SU-DHL-6 (cell line): ENCODE measurements around the gene COL6A3.

Source experiments
- H2AFZ ChIP-seq: fragments of 200-600 bp; sonication (generic); 2 replicates; pipeline ENCODE4 v1.6.1; 2014; ENCODE audit warnings: low read depth, mild to moderate bottlenecking, moderate library complexity, mixed read lengths, antibody characterized with exemption, low read length; ENCODE audit not compliant: severe bottlenecking
- H3F3A ChIP-seq: fragments of 200-600 bp; shearing (Covaris generic); 2 replicates; pipeline ENCODE4 v1.6.0; 2016; ENCODE audit warnings: antibody characterized with exemption, mild to moderate bottlenecking; ENCODE audit not compliant: insufficient read depth
- H3K27ac ChIP-seq: fragments of 200-600 bp; sonication (generic); 2 replicates; pipeline ENCODE4 v1.5.1; 2016; ENCODE audit warnings: low read depth, mild to moderate bottlenecking, low read length, moderate library complexity, mixed read lengths
- H3K27me3 ChIP-seq: fragments of 200-600 bp; sonication (generic), shearing (Covaris generic); 2 replicates; pipeline ENCODE4 v1.6.0; 2014; ENCODE audit warnings: mild to moderate bottlenecking, low read length
- H3K36me3 ChIP-seq: fragments of 200-600 bp; sonication (generic); 2 replicates; pipeline ENCODE4 v1.6.1; 2014; ENCODE audit warnings: mild to moderate bottlenecking, low read length, mixed read lengths
- H3K4me2 ChIP-seq: fragments of 300-600, 200-600 bp; shearing (Covaris generic), sonication (generic); 2 replicates; pipeline ENCODE4 v1.6.0; 2014; ENCODE audit warnings: low read length, low read depth, mild to moderate bottlenecking; ENCODE audit not compliant: poor library complexity, severe bottlenecking
- H3K4me3 ChIP-seq: fragments of 200-600 bp; sonication (generic); 2 replicates; pipeline ENCODE4 v1.5.1; 2014; ENCODE audit warnings: antibody characterized with exemption, low read length, mild to moderate bottlenecking, mixed read lengths; ENCODE audit not compliant: insufficient read depth, poor library complexity, severe bottlenecking
- H3K79me2 ChIP-seq: fragments of 200-600 bp; sonication (generic); 2 replicates; pipeline ENCODE4 v1.6.1; 2014; ENCODE audit warnings: mild to moderate bottlenecking, low read length, moderate library complexity; ENCODE audit not compliant: insufficient read depth
- H3K9ac ChIP-seq: fragments of 200-600 bp; sonication (generic); 2 replicates; pipeline ENCODE4 v1.7.0; 2014; ENCODE audit warnings: mild to moderate bottlenecking, low read length
- H3K9me2 ChIP-seq: fragments of 200-600 bp; sonication (generic); replicated peaks from 2 replicates; pipeline ENCODE4 v1.6.1; 2014; ENCODE audit warnings: low read length; ENCODE audit not compliant: insufficient read depth
- H3K9me3 ChIP-seq: fragments of 200-600 bp; sonication (generic); 2 replicates; pipeline ENCODE4 v1.6.1; 2014; ENCODE audit warnings: low read length, mixed read lengths; ENCODE audit not compliant: insufficient read depth
- H4K20me1 ChIP-seq: fragments of 200-600 bp; sonication (generic); 2 replicates; pipeline ENCODE4 v1.6.1; 2014; ENCODE audit warnings: low read depth, mild to moderate bottlenecking, antibody characterized with exemption, low read length, moderate library complexity, mixed read lengths
- CTCF ChIP-seq: fragments of 200-600 bp; sonication (generic); IDR thresholded peaks from one replicate; pipeline ENCODE4 v1.5.1; 2017; ENCODE audit warnings: antibody characterized with exemption, mild to moderate bottlenecking, low read length, moderate library complexity; ENCODE audit not compliant: insufficient read depth, poor library complexity, severe bottlenecking
- EZH2phosphoT487 ChIP-seq: fragments of 200-600 bp; sonication (generic), shearing (Covaris generic); conservative IDR thresholded peaks from 2 replicates; pipeline ENCODE4 v1.6.1; 2018; ENCODE audit warnings: mild to moderate bottlenecking, antibody characterized with exemption, low read length, moderate library complexity, mixed read lengths

Gene COL6A3

GRCh38 chr2:237458519-237458918, 44.6 kb upstream of the COL6A3 start:
- Histone ChIP-seq H4K20me1 (no peaks in the 10 kb centered on the region), H3K36me3 (no peaks in the 10 kb centered on the region), H3K9me3 (no peaks in the 10 kb centered on the region), H3K27ac (no peak overlapping the region), H3F3A (no peaks in the 10 kb centered on the region), H2AFZ (no peak overlapping the region), H3K79me2 (no peaks in the 10 kb centered on the region), H3K9ac (no peak overlapping the region), H3K9me2 (no peaks in the 10 kb centered on the region), H3K4me2 (no peak overlapping the region), H3K4me3 (no peak overlapping the region), H3K27me3 (no peaks in the 10 kb centered on the region)
- TF ChIP-seq CTCF, result no peak
- TF ChIP-seq EZH2phosphoT487, result no peak

GRCh38 chr2:237457388-237457941, 43.5 kb upstream of the COL6A3 start:
- H3K4me2 ChIP-seq, result no peak overlapping the region
- H3K9me3 ChIP-seq, result no peaks in the 10 kb centered on the region
- no peak overlapping the region for H3K9ac ChIP-seq
- TF ChIP-seq EZH2phosphoT487 (no peak), CTCF (no peak)
- H3K27me3 ChIP-seq, result no peaks in the 10 kb centered on the region
- no peaks in the 10 kb centered on the region for H3F3A ChIP-seq
- no peak overlapping the region for H2AFZ ChIP-seq
- no peak overlapping the region for H3K4me3 ChIP-seq
- no peaks in the 10 kb centered on the region for H3K79me2 ChIP-seq
- H3K36me3 ChIP-seq, result no peaks in the 10 kb centered on the region
- H3K9me2 ChIP-seq, result no peaks in the 10 kb centered on the region
- no peaks in the 10 kb centered on the region for H4K20me1 ChIP-seq
- H3K27ac ChIP-seq, result no peak overlapping the region

GRCh38 chr2:237456200-237456843, 42.4 kb upstream of the COL6A3 start:
- no peak overlapping the region for H3K9ac ChIP-seq
- no peaks in the 10 kb centered on the region for H3K9me3 ChIP-seq
- TF ChIP-seq CTCF (no peak), EZH2phosphoT487 (no peak)
- no peaks in the 10 kb centered on the region for H3K27me3 ChIP-seq
- no peaks in the 10 kb centered on the region for H4K20me1 ChIP-seq
- no peak overlapping the region for H3K27ac ChIP-seq
- no peaks in the 10 kb centered on the region for H3K79me2 ChIP-seq
- no peaks in the 10 kb centered on the region for H3K9me2 ChIP-seq
- no peak overlapping the region for H3K4me3 ChIP-seq
- H3F3A ChIP-seq, result no peaks in the 10 kb centered on the region
- H2AFZ ChIP-seq, result no peak overlapping the region
- no peak overlapping the region for H3K4me2 ChIP-seq
- no peaks in the 10 kb centered on the region for H3K36me3 ChIP-seq
